GM20000 (cell line): Measurements from ENCODE around the gene B4GALNT2.
"Not testable (repeated sequence)": the region's sequence is repeated elsewhere in the genome, so short reads cannot be mapped to it uniquely, and the experiment has no call there.

Experiments
- DNase-seq: peaks from one replicate; pipeline ENCODE4 v3.0.0; 2012; ENCODE audit warnings: low spot score
- TF ChIP-seq, protein P1 (sequence below): IDR thresholded peaks from 2 replicates; pipeline ENCODE4 v1.5.1; 2012; ENCODE audit warnings: mild to moderate bottlenecking, control low read depth; ENCODE audit errors: extremely low read depth, missing control alignments

B4GALNT2 gene

DNA sequence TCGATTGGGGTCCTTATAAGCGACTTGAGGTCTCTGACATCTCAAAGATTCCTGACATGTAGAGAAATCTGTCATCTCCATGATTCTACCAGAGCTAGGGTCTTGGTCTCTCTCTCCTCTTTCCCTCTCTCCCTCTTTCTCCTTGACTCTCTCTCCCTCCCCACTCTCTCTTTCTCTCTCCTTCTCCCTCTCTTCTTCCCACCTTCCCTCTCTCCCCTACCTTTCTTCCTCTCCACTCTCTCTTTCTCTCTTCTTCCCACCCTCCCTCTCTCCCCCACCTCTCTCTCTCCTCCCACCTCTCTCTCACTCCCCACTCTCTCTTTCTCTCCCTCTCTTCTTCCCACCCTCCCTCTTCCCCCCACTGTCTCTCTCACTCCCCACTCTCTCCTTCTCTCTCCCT is 32.6 kb downstream of the B4GALNT2 start:
- TF ChIP-seq, protein P1, sequence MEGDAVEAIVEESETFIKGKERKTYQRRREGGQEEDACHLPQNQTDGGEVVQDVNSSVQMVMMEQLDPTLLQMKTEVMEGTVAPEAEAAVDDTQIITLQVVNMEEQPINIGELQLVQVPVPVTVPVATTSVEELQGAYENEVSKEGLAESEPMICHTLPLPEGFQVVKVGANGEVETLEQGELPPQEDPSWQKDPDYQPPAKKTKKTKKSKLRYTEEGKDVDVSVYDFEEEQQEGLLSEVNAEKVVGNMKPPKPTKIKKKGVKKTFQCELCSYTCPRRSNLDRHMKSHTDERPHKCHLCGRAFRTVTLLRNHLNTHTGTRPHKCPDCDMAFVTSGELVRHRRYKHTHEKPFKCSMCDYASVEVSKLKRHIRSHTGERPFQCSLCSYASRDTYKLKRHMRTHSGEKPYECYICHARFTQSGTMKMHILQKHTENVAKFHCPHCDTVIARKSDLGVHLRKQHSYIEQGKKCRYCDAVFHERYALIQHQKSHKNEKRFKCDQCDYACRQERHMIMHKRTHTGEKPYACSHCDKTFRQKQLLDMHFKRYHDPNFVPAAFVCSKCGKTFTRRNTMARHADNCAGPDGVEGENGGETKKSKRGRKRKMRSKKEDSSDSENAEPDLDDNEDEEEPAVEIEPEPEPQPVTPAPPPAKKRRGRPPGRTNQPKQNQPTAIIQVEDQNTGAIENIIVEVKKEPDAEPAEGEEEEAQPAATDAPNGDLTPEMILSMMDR = no peak
- DNase-seq = no peak

DNA sequence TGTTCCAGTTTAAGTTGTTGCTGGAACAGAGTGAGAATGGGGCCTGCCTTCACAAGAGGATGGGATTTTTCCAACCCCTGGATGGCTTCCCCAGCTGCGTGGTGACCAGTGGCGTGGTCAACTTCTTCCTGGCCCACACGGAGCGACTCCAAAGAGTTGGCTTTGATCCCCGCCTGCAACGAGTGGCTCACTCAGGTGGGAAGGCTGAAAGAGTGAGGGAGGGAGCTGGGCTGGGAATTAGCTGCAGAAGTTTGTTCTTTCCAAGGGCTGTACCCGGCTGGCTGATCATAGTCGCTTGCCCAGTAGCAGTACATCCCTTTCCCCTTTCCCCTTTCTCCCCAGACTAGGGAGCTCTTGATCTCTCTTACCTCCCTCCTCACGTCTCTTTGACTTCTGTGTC is 36.1 kb downstream of the B4GALNT2 start:
- no peak for DNase-seq
- TF ChIP-seq, protein P1 = no peak

DNA sequence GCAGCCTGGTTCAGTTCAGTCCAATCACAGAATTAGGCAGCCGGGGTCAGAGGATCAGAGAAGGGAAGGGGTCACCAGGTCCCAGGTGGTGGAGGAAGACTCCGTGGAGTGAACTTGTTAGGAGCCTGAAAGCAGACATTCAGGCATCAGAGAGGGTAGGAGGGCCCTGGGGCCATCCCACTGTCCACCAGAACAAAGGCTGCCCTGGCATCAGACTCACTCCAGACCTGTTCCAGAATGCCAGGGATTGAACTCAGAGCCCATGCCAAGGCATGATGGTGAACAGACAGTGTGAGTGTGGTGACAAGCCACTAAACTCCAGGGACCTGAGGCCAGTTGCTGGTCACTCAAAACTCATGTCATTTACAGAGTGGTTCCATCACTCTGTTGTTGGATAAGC is 37.6 kb downstream of the B4GALNT2 start:
- TF ChIP-seq, protein P1 = no peak
- DNase-seq = no peak

DNA sequence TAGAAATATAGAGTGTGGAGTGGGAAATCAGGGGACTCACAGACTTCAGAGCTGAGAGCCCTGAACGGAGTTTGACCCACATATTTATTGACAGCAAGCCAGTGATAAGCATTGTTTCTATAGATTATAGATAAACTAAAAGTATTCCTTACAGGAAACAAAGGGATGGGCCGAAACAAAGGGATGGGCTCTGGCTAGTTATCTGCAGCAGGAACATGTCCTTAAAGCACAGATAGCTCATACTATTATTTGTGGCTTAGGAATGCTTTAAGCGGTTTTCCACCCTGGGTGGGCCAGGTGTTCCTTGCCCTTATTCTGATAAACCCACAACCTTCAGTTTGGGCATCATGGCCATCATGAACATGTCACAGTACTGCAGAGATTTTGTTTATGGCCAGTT is 38.1 kb downstream of the B4GALNT2 start:
- DNase-seq = not testable (repeated sequence)

DNA sequence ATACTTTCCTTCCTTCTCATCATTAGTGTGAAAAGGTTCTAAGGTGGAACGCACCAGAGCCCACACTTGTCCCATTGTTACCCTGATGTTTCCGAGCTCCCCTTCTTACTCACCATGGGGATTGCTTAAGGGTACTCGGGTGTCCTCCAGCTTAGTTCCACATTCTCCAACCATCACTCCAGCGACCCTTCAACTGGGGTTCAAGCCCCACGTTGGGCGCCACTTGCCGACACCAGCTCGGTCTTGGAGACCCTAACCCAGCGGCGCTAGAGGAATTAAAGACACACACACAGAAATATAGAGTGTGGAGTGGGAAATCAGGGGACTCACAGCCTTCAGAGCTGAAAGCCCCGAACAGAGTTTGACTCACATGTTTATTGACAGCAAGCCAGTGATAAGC is 43.4 kb downstream of the B4GALNT2 start:
- not testable (repeated sequence) for DNase-seq

DNA sequence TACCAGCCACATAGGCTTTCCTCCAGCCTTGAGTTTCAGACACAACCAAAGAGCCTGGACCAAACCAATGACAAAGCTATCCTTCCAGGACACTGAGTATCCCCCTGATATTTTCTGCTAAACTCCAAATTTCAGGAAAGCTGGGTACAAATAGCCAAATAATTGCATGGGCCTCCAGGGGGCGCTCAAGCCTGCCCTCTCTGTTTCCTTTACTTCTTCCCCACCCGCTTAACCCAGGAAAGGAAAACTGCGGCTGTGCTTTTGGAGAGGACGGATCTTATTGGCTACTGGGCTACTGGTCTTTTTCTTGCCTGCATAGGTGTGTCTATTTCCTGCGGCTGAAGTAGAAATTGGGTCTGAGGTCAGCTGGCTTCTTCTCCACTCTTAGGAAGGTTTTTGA is 47.7 kb downstream of the B4GALNT2 start:
- TF ChIP-seq, protein P1 = peak; percentile 81
- DNase-seq = peak; percentile 64

DNA sequence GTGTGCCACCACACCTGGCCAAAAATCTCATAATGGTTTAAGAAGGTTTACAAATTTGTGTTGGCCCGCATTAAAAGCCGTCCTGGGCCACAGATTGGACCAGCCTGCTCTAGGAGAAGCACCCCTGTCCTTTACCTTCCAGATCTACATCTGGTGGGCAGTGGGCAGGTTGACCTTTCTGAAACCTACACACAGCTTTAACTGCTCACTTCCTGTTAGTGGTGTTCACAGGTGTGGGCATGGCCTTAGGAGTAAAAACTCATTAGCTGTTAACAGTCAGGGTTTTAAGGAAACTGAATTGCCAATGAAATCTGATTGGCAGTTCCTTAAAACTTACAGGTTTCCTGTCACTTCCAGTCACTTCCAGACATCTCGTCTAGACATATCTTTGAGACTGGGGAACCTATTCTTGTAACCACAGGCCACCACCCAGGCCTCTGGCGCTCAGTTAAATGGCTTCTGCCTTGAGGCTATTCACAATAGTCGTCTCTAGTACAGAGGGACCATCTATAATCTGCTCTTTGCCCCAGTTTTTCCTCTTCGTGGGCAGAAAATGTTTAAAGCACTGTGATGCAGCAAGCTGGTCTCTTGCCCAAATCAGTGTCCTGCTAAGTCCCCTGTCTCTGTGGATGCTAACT is 48.5 kb downstream of the B4GALNT2 start:
- no peak for DNase-seq
- TF ChIP-seq, protein P1 = no peak

DNA sequence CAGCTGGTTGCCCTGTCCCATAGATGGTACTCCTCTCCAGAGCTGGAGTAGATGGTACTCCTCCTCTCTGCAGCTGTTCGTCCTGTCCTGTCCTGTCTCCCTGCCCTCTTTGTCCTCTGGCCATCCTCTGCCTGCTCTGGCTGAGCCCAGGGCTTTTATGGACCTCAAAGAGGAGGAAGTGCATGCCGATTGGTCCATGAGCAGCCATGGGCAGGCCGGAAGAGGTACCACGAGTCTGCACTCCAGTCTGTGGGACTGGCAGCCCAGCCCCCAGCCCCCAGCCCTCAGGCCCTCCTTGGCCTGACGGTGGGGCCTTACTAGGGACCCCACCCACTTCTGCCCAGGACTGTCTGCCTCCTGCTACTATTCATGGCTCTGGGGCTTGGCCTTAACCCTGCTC is 50.8 kb downstream of the B4GALNT2 start:
- no peak for DNase-seq
- TF ChIP-seq, protein P1 = no peak

DNA sequence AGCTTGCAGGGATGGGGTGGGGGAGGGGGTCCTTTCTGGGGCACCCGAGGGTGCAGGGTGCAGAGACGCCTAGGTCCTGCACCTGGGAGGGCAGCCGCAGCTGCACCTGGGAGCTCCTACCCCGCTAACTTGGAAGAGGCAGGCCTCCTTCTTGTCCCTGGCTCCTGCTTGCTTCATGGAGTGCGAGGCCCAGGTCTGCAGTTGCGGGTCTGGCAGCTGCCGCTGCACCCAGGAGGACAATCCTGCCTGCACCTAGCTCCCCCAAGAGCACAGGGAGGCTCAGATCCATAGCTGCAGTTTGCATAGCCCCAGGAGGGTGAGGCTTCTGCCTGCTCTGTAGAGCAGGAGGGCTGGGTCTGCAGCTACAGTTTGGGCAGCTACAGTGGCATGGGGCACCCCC is 51.2 kb downstream of the B4GALNT2 start:
- TF ChIP-seq, protein P1 = no peak

DNA sequence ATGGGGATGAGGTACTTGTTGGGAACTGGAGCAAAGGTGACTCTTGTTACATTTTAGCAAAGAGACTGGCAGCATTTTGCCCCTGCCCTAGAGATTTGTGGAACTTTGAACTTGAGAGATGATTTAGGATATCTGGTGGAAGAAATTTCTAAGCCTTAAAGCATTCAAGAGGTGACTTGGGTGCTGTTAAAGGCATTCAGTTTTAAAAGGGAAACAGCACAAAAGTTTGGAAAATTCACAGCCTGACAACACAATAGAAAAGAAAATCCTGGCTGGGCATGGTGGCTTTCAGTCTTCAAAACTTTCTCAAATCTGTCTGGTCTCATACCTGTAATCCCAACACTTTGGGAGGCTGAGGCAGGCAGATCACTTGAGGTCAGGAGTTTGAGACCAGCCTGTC is 52.0 kb downstream of the B4GALNT2 start:
- not testable (repeated sequence) for DNase-seq

More for the DNA sequence above, 51.2 kb downstream of the B4GALNT2 start:
- DNase-seq = no peak

DNA sequence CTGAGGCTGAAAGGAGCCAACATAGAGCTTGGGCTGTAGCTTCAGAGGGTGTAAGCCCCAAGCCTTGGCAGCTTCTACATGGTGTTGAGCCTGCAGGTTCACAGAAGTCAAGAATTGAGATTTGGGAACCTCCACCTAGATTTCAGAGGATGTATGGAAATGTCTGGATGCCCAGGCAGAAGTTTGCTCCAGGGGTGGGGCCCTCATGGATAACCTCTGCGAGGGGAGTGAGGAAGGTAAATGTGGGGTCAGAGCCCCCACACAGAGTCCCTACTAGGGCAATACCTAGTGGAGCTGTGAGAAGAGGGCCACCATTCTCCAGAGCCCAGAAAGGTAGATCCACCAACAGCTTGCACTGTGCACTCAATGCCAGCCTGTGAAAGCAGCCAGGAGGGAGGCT is 52.8 kb downstream of the B4GALNT2 start:
- not testable (repeated sequence) for DNase-seq
